ENCODE measurements around the gene OGDH.

OGDH gene

DNA sequence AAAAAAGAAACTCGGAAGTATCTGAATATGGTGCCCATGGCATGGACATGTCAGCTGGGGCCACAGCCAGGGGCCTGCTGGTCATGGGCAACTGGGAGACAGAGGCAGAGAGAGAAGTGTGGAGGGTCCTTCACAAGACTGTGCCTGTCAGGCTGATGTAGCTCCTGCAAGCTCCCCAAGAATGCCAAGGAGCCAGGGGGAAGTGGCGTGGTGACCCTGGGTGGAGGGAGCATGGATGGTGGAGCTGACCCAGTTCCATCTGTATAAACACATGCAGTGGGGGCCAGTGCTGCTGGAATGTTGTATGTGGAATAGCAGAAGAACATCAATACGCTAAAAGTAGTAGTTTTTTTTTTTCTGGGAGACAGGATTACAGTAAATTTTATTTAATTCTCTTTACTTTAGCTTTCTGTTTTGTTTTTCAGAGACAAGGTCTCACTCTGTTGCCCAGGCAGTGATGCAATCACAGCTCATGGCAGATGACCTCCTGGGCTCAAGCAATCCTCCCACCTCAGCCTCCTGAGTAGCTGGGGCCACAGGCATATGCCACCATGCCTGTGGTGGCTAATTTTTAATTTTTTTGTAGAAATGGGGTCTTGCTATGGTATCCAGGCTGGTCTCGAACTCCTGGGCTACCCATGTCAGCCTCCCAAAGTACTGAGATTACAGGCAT, 131.8 kb downstream of the OGDH start:
- no peak for DNase-seq (ENCODE audit: low spot score)

DNA sequence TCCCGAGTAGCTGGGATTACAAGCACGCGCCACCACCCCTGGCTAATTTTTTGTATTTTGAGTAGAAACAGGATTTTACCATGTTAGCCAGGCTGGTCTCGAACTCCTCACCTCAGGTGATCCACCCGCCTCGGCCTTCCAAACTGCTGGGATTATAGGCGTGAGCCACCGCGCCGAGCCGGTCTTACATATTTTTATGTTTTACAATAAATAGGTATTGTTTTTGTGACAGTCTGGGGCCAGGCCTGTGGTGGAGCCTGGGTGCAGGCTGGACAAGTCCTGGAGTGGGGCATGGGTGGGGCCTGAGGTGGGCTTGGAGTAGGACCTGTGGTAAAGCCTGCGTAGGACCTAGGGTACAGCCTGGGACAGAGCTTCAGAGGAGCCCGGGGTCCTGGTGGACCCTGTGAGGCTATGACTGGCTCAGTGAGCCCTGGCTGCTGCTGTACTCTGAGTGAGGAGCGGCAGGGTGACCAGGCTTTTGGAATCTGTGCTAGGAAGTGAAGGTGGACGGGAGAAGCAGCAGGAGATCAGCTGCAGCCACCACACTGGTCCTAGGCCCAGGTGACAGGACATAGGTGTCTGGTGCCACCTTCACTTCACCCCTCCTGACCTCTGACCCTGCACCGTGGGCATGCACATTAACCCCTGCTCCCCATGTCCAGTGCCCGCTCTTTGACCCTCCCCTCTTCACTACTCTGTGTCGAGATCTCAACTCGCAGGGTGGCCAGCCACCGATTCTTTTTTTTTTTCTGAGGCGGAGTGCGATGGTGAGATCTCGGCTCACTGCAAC, 132.6 kb downstream of the OGDH start:
- no peak for DNase-seq (ENCODE audit: low spot score)

DNA sequence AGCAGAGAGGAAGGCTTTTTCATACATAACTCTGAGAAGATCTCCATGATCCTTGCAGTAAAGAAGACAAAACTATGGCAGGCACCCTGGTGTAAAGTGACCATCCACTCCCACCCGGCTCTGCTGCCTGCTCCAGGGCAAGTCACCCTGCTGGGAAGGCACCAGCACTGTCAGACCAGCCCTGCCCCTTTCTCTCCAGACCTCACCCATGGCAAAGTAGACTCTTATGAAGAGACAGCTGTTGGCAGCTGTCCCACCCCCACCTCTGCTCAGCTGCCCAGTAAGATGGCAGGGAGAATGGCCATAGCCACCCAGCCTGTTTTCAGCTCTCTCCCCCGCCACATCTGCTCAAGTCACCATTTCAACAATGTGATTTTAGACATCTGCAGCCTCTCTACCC, 133.6 kb downstream of the OGDH start:
- DNase-seq (ENCODE audit: low spot score) = no peak

DNA sequence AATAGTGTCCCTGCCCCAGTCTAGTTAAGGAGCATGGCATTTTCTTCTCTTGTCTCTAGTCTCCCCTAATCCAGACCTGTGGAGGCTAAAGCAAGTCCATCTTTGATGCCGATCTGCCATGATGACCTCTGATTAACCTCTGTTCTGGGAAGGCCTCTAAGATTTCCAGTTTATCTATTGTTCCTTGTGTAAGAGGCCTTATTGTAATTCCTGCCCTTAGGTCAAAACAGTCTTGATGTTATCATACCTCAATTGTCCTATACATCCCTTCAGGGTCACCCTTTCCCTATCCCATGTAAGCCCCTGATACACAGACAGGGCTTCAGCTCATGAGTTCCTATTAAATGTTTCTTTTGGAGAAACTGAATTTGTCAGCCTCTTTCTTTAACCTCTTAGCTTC, 137.3 kb downstream of the OGDH start:
- DNase-seq (ENCODE audit: low spot score) = no peak

DNA sequence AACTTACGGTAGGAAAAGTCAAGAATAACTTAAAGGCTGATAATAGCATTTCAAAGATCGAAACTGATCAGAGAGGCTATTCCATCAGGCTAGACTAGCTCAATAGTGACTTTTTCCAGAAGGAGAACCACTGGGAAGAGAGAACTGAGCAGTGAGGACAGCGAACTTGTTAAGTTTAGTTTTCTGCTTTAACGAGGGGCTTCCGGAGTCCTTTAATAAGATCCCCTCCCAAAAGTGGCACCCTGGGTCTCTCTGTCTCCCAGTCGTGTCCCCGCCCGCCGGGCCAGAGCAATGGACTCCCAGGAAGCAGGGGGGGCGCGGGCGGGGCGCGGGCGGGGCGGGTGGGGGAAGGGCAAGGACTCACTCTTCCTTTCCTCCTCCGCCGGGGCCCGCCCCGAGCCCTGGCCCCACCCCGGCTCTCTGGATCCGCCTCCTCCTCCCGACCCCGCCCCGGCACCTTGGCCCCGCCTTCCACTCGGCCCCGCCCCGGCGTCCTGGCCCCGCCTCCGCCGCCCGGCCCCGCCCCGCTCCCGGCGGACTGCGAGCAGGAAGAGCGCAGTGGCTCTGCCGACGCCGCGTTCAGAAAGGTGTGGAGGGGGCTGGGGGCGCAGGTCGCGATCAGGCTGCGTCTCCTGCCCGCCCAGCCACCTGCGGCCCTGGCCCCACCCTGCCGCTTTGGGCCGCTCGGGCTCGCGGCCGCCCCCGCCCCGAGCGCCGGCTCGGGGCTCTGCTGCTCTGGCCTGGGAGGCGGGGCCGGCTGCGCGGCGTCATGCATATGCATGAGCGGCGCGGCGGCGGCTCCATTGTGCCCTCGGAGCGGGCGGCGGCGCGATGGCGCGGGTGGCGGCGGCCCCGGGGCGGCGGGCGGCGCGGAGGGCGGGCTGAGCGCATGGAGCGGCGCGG, 141.9 kb downstream of the OGDH start, which contains the start of gene ZMIZ2:
TSS of gene ZMIZ2 (plus strand) at position 803 of the 903 bp plus-strand sequence. CDS start 7,403 bp downstream, outside the sequence.
- peak; percentile 89 for DNase-seq (ENCODE audit: low spot score)

DNA sequence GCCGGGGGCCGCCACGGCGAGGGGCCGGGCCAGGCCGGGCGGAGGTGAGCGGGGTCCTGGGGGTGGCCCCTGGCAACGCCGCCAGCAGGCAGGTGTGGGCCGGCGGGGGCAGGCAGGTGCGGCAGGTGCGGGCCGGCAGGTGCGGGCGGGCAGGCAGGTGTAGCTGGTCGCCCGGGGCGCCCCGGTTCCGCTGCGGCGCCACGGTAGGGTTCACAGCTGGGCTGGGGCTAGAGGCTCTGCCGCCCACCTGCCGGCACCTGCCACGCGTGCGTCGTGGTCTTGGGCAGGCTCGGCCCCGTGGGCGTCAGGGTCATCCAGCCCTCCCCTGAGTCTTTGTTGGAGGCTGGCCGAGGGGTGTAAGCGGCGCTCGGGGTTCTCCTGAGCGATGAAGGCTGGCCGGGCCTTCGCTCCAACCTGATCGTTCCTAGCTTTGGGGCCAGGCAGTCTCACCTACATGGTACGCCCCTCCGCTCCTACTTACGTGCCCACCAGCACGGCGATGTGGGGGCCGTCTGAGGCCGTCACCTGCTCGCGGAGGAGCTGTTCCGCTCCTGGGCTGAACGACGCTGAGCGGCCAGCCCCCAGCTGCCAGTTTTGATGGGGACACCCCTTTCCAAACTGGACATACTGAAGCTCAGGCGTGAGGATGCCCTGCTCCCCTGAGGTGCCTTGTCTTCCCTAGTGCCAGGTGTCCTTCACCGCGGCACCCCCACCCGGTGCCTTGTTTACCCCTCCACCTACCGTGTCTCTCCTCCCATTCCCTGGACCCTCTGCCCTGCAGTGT, 142.7 kb downstream of the OGDH start:
- no peak for DNase-seq (ENCODE audit: low spot score)

DNA sequence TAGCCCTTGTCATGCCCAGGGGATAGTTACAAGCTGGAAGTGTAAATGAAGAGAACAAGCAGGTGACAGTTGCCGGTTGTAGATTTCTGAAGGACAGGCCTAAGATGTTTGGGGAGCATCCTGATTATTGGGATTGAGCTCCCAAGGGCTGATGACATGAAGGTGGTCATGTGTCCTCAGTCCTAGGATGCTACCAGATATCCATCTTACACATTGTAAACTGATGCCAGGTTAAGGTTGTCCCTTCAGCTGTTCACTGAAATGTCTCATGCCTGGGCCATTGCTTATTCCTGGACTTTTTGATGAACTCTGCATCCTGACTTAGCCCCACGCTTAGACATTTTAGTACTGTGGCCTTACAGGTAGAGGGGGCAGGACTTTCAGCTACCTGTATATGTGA, 143.6 kb downstream of the OGDH start:
- no peak for DNase-seq (ENCODE audit: low spot score)

DNA sequence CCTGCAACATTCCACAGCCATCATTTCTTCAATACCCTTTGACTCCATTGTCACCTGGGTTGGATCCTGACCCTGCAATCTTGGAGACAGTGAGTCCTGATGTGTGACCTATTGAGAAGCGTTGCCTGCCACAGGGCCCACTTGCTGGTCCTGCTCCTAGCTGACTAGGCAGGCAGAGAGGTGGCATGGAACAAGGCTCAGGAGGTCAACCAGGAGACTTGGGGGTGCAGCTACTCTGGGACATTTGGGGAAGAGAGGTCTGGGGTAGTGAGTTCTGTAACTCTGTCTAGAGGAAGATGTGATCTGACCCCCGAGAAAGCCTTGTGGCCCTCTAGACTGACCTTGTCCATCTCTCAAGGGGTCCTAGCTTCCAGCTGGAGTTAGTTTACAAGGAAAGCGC, 144.0 kb downstream of the OGDH start:
- DNase-seq (ENCODE audit: low spot score) = no peak

DNA sequence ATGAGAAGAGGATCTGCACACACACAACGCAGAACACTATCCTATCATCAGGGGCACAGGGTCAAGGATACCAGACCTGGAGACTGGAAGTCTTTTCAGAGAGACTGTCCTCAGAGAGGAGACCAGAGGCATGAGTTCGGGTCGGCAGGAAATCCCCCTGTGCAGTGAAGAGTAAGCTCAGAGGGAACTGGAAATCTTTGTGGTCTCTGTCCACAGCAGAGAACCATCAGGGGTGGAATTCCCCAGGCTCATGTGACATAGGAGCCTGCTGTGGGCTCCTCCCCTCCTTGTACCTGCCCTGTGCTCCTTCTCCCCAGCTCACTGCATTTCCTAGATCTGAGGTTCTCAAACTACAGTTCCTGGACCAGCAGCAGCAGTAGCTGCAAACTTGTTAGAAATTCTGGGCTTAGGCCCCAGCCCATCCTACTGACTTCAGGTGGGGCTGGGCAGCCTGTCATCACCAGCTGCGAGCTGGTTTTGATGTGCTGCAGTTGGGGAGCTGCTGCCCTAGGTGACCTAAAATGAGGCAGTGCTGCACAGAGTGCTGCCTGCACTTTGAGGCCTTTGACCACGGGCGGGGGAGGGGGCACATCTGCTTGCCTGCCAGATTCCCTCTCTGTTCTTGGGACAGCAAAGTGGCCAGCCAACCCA, 144.6 kb downstream of the OGDH start:
- DNase-seq (ENCODE audit: low spot score) = no peak

DNA sequence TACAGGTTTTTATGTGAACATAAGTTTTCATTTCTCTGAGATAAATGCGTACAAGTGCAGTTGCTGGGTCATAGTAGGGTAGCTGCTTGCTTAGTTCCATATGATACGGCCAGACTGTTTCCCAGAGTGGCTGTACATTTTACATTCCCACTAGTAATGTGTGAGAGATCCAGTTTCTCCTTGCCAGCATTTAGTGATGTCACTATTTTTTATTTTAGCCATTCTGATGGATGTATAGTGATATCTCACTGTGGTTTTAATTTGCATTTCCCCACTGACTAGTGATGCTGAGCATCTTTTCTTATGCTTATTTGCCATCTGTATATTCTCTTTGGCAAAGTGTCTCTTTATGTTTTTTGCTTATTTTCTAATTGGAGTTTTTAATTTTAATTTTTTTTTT, 146.4 kb downstream of the OGDH start:
- DNase-seq (ENCODE audit: low spot score) = no peak

DNA sequence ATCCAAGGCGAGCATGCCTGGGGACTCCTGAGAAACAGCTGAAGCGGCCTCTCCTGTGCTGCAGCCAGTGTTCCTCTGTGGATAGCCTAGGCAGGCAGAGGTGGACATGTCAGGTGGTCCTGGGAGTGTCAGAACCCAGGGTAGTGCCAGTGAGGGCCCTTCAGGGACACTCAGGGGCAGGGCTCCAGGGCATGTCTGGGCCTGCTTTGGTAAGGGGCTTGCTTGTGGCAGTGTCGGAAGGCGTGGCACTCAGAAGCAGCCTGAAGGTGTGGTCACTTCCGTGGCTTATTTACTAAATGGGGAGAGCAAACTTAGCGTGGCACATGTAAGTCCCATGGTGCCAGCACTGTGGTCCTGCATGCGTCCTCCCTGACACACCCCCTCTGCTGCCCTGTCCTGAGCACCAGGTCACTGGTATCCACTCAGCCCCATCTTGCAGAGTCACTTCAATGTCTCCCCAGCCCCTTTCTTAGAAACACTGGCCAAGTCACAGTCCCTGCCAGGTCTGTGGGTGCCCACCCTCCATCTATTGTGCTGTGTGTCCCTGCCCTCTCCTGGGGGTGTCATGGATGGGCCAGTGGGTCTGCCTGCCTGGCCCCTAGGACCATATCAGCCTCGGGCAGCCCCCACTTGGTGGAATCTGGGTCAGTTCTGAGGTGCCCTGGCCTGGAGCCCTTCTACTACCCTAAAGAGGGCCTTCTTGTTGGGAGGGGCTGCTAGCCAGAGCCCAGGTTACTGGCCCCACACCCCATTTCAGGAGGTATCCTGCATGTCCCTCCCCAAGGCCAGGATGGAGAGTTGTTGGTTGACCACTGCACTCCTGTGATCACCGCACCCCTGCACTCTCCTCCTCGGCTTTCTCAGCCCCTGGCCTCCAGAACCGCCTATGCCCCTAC, 148.6 kb downstream of the OGDH start:
- DNase-seq (ENCODE audit: low spot score) = no peak

DNA sequence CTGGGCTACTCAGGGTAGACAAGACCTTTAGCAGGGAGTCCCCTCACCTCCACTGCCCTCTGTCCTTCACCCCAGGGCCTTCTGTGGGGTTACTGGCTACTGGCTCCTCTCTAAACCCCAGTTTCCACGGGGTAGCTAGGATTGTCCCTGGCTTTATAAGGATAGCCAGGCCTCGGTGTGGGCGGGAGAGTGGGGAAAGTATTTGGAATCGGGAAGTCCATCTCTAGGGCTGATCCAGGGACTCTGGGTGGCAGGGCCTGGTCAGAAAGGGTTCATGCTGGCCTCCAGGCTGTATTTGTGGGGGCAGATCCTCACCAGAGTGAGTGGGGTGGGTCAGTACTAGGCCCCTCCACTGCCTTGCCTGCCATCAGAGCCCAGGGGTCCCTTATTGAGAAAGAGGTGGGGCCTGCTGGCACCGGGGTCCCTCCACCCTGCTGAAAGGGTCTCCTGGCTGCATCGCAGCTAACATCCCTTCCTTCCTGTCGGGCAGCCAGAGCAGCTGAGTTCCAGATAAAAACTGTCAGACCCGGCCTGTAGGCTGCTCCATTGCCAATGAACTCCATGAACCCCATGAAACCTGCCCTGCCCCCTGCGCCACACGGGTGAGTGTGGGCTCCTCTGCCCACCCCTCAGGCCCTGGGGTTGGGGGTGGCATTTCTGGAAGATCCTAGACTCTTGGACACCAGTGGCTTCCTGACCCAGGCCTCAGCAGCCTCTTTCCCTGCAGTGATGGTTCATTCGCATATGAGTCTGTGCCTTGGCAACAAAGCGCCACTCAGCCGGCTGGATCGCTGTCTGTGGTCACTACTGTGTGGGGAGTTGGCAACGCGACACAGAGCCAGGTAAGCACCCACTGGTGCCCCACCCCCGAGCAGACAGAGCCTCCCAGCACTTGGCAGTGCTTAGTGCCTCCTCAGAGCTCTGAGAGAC, 149.5 kb downstream of the OGDH start:
- DNase-seq (ENCODE audit: low spot score) = no peak

DNA sequence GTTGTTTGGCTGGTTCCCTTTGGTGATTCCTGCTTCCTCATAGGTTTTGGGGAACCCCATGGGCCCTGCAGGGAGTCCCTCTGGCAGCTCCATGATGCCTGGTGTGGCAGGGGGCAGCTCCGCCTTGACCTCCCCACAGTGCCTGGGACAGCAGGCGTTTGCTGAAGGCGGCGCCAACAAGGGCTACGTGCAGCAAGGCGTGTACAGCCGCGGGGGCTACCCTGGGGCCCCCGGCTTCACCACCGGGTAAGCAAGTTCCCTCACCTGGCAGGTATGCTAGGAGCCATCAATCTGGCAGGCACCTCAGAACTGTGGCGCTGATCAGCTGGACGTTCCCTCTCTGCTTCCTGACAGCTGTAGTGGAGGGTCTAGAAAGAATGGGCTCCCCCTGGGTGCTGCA, 150.5 kb downstream of the OGDH start:
- DNase-seq (ENCODE audit: low spot score) = no peak

DNA sequence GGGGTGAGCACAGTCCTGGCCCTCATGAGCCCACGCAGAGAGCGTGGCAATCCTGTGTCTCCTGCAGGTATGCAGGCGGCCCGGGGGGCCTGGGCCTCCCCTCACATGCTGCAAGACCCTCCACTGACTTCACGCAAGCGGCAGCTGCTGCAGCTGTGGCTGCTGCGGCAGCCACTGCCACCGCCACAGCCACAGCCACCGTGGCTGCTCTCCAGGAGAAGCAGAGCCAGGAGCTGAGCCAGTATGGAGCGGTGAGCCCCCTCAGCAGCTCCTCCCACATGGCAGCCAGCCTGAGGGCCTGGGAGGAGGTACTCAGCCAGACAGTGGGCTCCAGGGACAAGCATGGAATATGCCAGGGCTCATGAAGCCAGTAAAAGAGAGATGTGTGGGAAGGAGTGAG, 150.9 kb downstream of the OGDH start:
- peak; percentile 37 for DNase-seq (ENCODE audit: low spot score)

DNA sequence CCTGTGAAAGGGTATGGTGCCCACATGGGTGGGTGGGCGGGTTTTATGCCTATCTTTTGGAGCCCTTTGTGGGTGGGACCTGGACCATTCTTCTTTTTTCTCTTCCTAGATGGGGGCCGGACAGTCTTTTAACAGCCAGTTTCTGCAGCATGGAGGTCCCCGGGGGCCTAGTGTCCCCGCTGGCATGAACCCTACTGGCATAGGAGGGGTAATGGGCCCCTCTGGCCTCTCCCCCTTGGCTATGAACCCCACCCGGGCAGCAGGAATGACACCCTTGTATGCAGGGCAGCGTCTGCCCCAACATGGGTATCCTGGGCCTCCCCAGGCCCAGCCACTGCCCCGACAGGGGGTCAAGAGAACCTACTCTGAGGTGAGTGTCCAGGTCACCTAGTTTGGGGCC, 151.3 kb downstream of the OGDH start:
- DNase-seq (ENCODE audit: low spot score) = no peak

Measured in pons (tissue), 1 donor.